ENCODE measurements around the gene USP36.

DNA sequence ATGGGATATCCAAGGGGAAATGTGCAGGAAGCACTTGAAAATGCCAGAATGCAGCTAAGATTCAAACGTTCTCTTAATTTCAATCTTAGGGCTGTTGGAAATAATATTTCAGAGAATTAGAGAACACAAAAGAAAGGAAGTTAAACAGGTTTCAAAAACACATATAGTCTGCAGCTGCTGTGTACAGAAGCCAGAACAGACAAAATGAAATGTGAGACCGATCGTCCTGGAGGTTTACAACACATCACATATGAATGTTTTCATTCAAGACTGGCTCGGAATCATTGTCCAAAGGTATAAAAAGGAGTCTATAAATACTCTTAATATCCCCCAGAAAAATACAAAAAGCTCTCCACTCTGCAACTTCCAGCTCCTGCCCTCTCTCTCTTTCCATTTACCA is 72.8 kb downstream of the USP36 start:
- TF ChIP-seq, protein P1, sequence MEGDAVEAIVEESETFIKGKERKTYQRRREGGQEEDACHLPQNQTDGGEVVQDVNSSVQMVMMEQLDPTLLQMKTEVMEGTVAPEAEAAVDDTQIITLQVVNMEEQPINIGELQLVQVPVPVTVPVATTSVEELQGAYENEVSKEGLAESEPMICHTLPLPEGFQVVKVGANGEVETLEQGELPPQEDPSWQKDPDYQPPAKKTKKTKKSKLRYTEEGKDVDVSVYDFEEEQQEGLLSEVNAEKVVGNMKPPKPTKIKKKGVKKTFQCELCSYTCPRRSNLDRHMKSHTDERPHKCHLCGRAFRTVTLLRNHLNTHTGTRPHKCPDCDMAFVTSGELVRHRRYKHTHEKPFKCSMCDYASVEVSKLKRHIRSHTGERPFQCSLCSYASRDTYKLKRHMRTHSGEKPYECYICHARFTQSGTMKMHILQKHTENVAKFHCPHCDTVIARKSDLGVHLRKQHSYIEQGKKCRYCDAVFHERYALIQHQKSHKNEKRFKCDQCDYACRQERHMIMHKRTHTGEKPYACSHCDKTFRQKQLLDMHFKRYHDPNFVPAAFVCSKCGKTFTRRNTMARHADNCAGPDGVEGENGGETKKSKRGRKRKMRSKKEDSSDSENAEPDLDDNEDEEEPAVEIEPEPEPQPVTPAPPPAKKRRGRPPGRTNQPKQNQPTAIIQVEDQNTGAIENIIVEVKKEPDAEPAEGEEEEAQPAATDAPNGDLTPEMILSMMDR (IDR thresholded peaks at IDR 0.05): no peak
- TF ChIP-seq POLR2A (IDR thresholded peaks at IDR 0.05): no peak

Data from breast epithelium (tissue), 3 donors.